Testis (tissue), 2 donors: ENCODE measurements around the gene NUP93.

Experiments
- POLR2A ChIP-seq: fragments of 450-650 bp; IDR thresholded peaks from one replicate; pipeline ENCODE4 v1.6.1; 2017; ENCODE audit warnings: antibody characterized with exemption, mild to moderate bottlenecking, moderate library complexity
- TF ChIP-seq, protein P1 (sequence below), 3 experiments: fragments of 450-650 bp in 2 of 3; fragments of 200-600 bp in 1 of 3; sonication (generic) in 1 of 3; IDR thresholded peaks; one replicate each; pipeline ENCODE4 v1.5.1; 2016 to 2019; ENCODE audit warnings: antibody characterized with exemption in 3 of 3, mild to moderate bottlenecking in 2 of 3, moderate library complexity in 1 of 3

DNA sequence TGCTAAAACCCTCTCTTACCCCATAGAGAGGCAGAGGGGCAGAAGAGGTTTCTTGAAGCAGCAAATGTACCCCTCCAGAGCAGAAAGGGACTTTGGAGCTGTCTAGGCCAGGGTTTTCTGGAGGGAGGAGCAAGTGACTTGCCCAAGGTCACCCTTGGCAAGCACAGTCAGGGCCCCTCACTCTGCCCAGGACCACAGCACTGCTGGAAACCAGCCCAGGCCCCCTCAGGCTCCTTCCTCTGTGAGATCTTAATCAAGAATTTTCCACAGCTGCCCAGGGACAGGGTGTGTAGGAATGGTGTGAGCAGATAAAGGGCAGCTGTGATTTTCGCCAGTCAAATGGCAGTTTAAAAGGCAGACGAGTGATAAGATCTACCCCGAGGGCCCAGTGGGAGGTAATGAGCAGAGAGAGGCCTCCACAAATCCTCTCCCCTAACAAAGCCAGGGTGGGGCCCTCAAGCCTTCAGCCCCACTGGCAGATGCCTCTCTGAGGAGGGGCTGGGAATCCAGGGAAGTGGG is 131.2 kb downstream of the NUP93 start:
- TF ChIP-seq, protein P1, sequence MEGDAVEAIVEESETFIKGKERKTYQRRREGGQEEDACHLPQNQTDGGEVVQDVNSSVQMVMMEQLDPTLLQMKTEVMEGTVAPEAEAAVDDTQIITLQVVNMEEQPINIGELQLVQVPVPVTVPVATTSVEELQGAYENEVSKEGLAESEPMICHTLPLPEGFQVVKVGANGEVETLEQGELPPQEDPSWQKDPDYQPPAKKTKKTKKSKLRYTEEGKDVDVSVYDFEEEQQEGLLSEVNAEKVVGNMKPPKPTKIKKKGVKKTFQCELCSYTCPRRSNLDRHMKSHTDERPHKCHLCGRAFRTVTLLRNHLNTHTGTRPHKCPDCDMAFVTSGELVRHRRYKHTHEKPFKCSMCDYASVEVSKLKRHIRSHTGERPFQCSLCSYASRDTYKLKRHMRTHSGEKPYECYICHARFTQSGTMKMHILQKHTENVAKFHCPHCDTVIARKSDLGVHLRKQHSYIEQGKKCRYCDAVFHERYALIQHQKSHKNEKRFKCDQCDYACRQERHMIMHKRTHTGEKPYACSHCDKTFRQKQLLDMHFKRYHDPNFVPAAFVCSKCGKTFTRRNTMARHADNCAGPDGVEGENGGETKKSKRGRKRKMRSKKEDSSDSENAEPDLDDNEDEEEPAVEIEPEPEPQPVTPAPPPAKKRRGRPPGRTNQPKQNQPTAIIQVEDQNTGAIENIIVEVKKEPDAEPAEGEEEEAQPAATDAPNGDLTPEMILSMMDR (IDR thresholded peaks at IDR 0.05) = no peak
- no peak for TF ChIP-seq POLR2A
